ENCODE measurements around the gene MINDY1. TPM values are rescaled to one million over a fixed set of nuclear protein-coding genes. Genes with fewer than 3 reads are reported as not detected.

MINDY1 gene
- polyA plus RNA-seq, 1 donor from 2014 or later = 16.1 TPM

- Histone ChIP-seq H4K20me1 (ENCODE audit: insufficient read depth) (no peaks in the 10 kb centered on the region), H3K4me3 (ENCODE audit: low read length) (no peak within 1 kb of the TSS), H3K36me3 (ENCODE audit: insufficient read depth, low read length) (no peaks in the 10 kb centered on the region), H3K9me3 (ENCODE audit: low read length) (no peaks in the 10 kb centered on the region), H3K27ac (ENCODE audit: low read length) (no peak within 1 kb of the TSS), H3K9me2 (ENCODE audit: insufficient read depth, low read length) (no peaks in the 10 kb centered on the region), H2AFZ (ENCODE audit: low read depth, low read length) (no peak within 1 kb of the TSS), H3K9ac (ENCODE audit: low read length) (no peak within 1 kb of the TSS), H3K27me3 (ENCODE audit: insufficient read depth, low read depth, low read length) (no peaks in the 10 kb centered on the region), H3K79me2 (replicated peaks; ENCODE audit: insufficient read depth, low read length) (no peaks in the 10 kb centered on the region), H3F3A (ENCODE audit: insufficient read depth, low read length, poor library complexity, severe bottlenecking) (no peaks in the 10 kb centered on the region), H3K4me2 (ENCODE audit: low read length) (no peak within 1 kb of the TSS)
- TF ChIP-seq REST (IDR thresholded peaks at IDR 0.05; ENCODE audit: borderline replicate concordance) (no peak), EZH2 (IDR thresholded peaks at IDR 0.05; ENCODE audit: borderline replicate concordance, insufficient read depth, low read length, poor library complexity, severe bottlenecking) (no peak), SMC3 (conservative IDR thresholded peaks at IDR 0.05; ENCODE audit: poor library complexity) (no peak), EP300 (conservative IDR thresholded peaks at IDR 0.05; ENCODE audit: poor library complexity, severe bottlenecking) (no peak), MXI1 (conservative IDR thresholded peaks at IDR 0.05; ENCODE audit: poor library complexity, severe bottlenecking) (no peak), POLR2AphosphoS5 (IDR thresholded peaks at IDR 0.05) (no peak), RAD21 (conservative IDR thresholded peaks at IDR 0.05) (no peak), TAF1 (IDR thresholded peaks at IDR 0.05; ENCODE audit: low read depth) (no peak), CTCF (IDR thresholded peaks at IDR 0.05; ENCODE audit: poor library complexity, severe bottlenecking) (no peak)
Measured at GRCh38 chr1:151036356-151036755, 29.7 kb upstream of the MINDY1 start, which contains the start of gene BNIPL. TSS of gene BNIPL (plus strand) at chr1:151036586. CDS start at chr1:151036726, 140 bp downstream.

- no peak overlapping the region for H3K4me2 ChIP-seq (ENCODE audit: low read length)
- H4K20me1 ChIP-seq (ENCODE audit: insufficient read depth) = no peaks in the 10 kb centered on the region
- H3K27ac ChIP-seq (ENCODE audit: low read length) = no peak overlapping the region
- H3K36me3 ChIP-seq (ENCODE audit: insufficient read depth, low read length) = no peaks in the 10 kb centered on the region
- H3K79me2 ChIP-seq (replicated peaks; ENCODE audit: insufficient read depth, low read length) = no peaks in the 10 kb centered on the region
- TF ChIP-seq EZH2 (IDR thresholded peaks at IDR 0.05; ENCODE audit: borderline replicate concordance, insufficient read depth, low read length, poor library complexity, severe bottlenecking) (no peak), EP300 (conservative IDR thresholded peaks at IDR 0.05; ENCODE audit: poor library complexity, severe bottlenecking) (no peak), CTCF (IDR thresholded peaks at IDR 0.05; ENCODE audit: poor library complexity, severe bottlenecking) (no peak), MXI1 (conservative IDR thresholded peaks at IDR 0.05; ENCODE audit: poor library complexity, severe bottlenecking) (no peak), REST (IDR thresholded peaks at IDR 0.05; ENCODE audit: borderline replicate concordance) (no peak), POLR2AphosphoS5 (IDR thresholded peaks at IDR 0.05) (no peak), TAF1 (IDR thresholded peaks at IDR 0.05; ENCODE audit: low read depth) (no peak), SMC3 (conservative IDR thresholded peaks at IDR 0.05; ENCODE audit: poor library complexity) (no peak), RAD21 (conservative IDR thresholded peaks at IDR 0.05) (no peak)
- H2AFZ ChIP-seq (ENCODE audit: low read depth, low read length) = no peak overlapping the region
- H3K9ac ChIP-seq (ENCODE audit: low read length) = no peak overlapping the region
- no peaks in the 10 kb centered on the region for H3K9me2 ChIP-seq (ENCODE audit: insufficient read depth, low read length)
- no peaks in the 10 kb centered on the region for H3K27me3 ChIP-seq (ENCODE audit: insufficient read depth, low read depth, low read length)
- H3F3A ChIP-seq (ENCODE audit: insufficient read depth, low read length, poor library complexity, severe bottlenecking) = no peaks in the 10 kb centered on the region
- H3K4me3 ChIP-seq (ENCODE audit: low read length) = no peak overlapping the region
- H3K9me3 ChIP-seq (ENCODE audit: low read length) = no peaks in the 10 kb centered on the region
Measured at GRCh38 chr1:151035167-151035566, 28.5 kb upstream of the MINDY1 start.
